Liver (tissue), 9 donors: ENCODE data around the gene ERC2. TPM values are rescaled to one million over a fixed set of nuclear protein-coding genes. Genes with fewer than 3 reads are reported as not detected.

Source experiments
- DNase-seq: peaks from one replicate; pipeline ENCODE4 v3.0.0-alpha.2; 2017; ENCODE audit warnings: low spot score
- H3K27ac ChIP-seq, 2 donors: one replicate each; pipeline ENCODE4 v1.7.0; 2013; ENCODE audit warnings: inconsistent platforms in 2 of 2, low read length in 2 of 2, control low read depth in 1 of 2, low read depth in 1 of 2, mild to moderate bottlenecking in 1 of 2
- H3K27me3 ChIP-seq, 4 donors: one replicate each; pipeline versions ENCODE4 v1.6.1 to v1.7.0; 2013; ENCODE audit warnings: low read length in 3 of 4, inconsistent platforms in 1 of 4, mild to moderate bottlenecking in 1 of 4, moderate library complexity in 1 of 4; ENCODE audit not compliant: control insufficient read depth in 4 of 4, insufficient read depth in 4 of 4
- H3K36me3 ChIP-seq, 4 donors: one replicate each; pipeline versions ENCODE4 v1.6.1 to v1.7.0; 2013; ENCODE audit warnings: low read length in 3 of 4, mild to moderate bottlenecking in 3 of 4, low read depth in 1 of 4, moderate library complexity in 1 of 4; ENCODE audit not compliant: control insufficient read depth in 4 of 4, insufficient read depth in 3 of 4
- H3K4me1 ChIP-seq, 4 donors: one replicate each; pipeline versions ENCODE4 v1.6.1 to v1.7.0; 2013; ENCODE audit warnings: low read length in 3 of 4, mild to moderate bottlenecking in 3 of 4, moderate library complexity in 1 of 4; ENCODE audit not compliant: control insufficient read depth in 4 of 4, insufficient read depth in 4 of 4
- H3K4me3 ChIP-seq, 3 donors: one replicate each; pipeline versions ENCODE4 v1.6.1 to v1.7.0; 2013; ENCODE audit warnings: low read length in 3 of 3, control low read depth in 1 of 3, low read depth in 1 of 3, mild to moderate bottlenecking in 1 of 3
- H3K9ac ChIP-seq, 2 donors: one replicate each; pipeline ENCODE4 v1.7.0; 2013; ENCODE audit warnings: low read length in 2 of 2, mild to moderate bottlenecking in 2 of 2, moderate library complexity in 2 of 2, control low read depth in 1 of 2, low read depth in 1 of 2
- H3K9me3 ChIP-seq, 4 donors: one replicate each; pipeline versions ENCODE4 v1.6.1 to v1.7.0; 2013; ENCODE audit warnings: low read length in 3 of 4; ENCODE audit not compliant: control insufficient read depth in 4 of 4
- CTCF ChIP-seq: fragments of 150-350 bp; IDR thresholded peaks from 2 replicates; pipeline ENCODE4 v1.5.1; 2017; ENCODE audit warnings: improper control_type of control experiment, low read depth, low read length; ENCODE audit not compliant: missing input control
- EGR1 ChIP-seq, 2 donors: IDR thresholded peaks; 2 replicates each; pipeline ENCODE4 v1.6.1; 2016 to 2018; ENCODE audit warnings: antibody characterized with exemption in 2 of 2, low read depth in 2 of 2
- FOXA1 ChIP-seq: IDR thresholded peaks from 2 replicates; pipeline ENCODE4 v1.6.1; 2016; ENCODE audit warnings: antibody characterized with exemption
- FOXA2 ChIP-seq: IDR thresholded peaks from 2 replicates; pipeline ENCODE4 v1.6.1; 2016; ENCODE audit warnings: antibody characterized with exemption
- GABPA ChIP-seq, 2 donors: IDR thresholded peaks in 1 of 2; conservative IDR thresholded peaks in 1 of 2; 2 replicates each; pipeline ENCODE4 v1.6.1; 2016; ENCODE audit warnings: antibody characterized with exemption in 2 of 2, mild to moderate bottlenecking in 1 of 2, moderate library complexity in 1 of 2
- HNF4A ChIP-seq, 2 donors: conservative IDR thresholded peaks; 2 replicates each; pipeline ENCODE4 v1.6.1; 2016; ENCODE audit warnings: antibody characterized with exemption in 2 of 2, mild to moderate bottlenecking in 2 of 2
- HNF4G ChIP-seq: IDR thresholded peaks from 2 replicates; pipeline ENCODE4 v1.6.1; 2016; ENCODE audit warnings: antibody characterized with exemption
- JUND ChIP-seq, 2 donors: IDR thresholded peaks; 2 replicates each; pipeline ENCODE4 v1.6.1; 2016; ENCODE audit warnings: antibody characterized with exemption in 2 of 2
- MAX ChIP-seq: IDR thresholded peaks from 2 replicates; pipeline ENCODE4 v1.6.1; 2016; ENCODE audit warnings: antibody characterized with exemption
- NR2F2 ChIP-seq: IDR thresholded peaks from 2 replicates; pipeline ENCODE4 v1.6.1; 2016; ENCODE audit warnings: antibody characterized with exemption
- RAD21 ChIP-seq, 2 donors: IDR thresholded peaks; 2 replicates each; pipeline ENCODE4 v1.6.1; 2016; ENCODE audit warnings: antibody characterized with exemption in 2 of 2, mild to moderate bottlenecking in 2 of 2
- REST ChIP-seq: IDR thresholded peaks from 2 replicates; pipeline ENCODE4 v1.6.1; 2016; ENCODE audit warnings: antibody characterized with exemption, mild to moderate bottlenecking
- RXRA ChIP-seq, 2 donors: IDR thresholded peaks; 2 replicates each; pipeline ENCODE4 v1.6.1; 2017 to 2018; ENCODE audit warnings: antibody characterized with exemption in 2 of 2, mild to moderate bottlenecking in 1 of 2
- SP1 ChIP-seq: IDR thresholded peaks from 2 replicates; pipeline ENCODE4 v1.6.1; 2018; ENCODE audit warnings: antibody characterized with exemption, mild to moderate bottlenecking
- TAF1 ChIP-seq: conservative IDR thresholded peaks from 2 replicates; pipeline ENCODE4 v1.6.1; 2016; ENCODE audit warnings: antibody characterized with exemption, mild to moderate bottlenecking
- ZBTB33 ChIP-seq: IDR thresholded peaks from 2 replicates; pipeline ENCODE4 v1.6.1; 2016; ENCODE audit warnings: antibody characterized with exemption
- WGBS: extraction: QIAGEN DNeasy Blood & Tissue Kit; methylation state at CpG from one replicate; pipeline ENCODE4 v1.1.7; 2013; 5-methylcytosine and 5-hydroxymethylcytosine counted together
- polyA plus RNA-seq, 2 donors: library from polyadenylated mRNA; stranded (reverse) in 1 of 2; unstranded in 1 of 2; fragments of 200-250 nt in 1 of 2; fragments of >200 nt in 1 of 2; fragmentation: Nextera tagmentation in 1 of 2; extraction: Ambion mirVana in 1 of 2; gene quantifications; one replicate each; pipeline versions ENCODE4 v1.2.1 to v1.2.3, GENCODE V29; 2013 to 2015
- total RNA-seq, 2 donors: library from RNA; depleted of rRNA; stranded (reverse); fragments of >200 nt; gene quantifications; one replicate each; pipeline ENCODE4 v1.2.3, GENCODE V29; 2014
- donor health status: healthy.
- donor health status: healthy.
- donor health status: healthy.
- donor health status: healthy.
- donor health status: healthy.

Gene ERC2
- total and polyA plus RNA-seq, 4 donors = 0.14 to 0.25 TPM; not detected in 2

DNA sequence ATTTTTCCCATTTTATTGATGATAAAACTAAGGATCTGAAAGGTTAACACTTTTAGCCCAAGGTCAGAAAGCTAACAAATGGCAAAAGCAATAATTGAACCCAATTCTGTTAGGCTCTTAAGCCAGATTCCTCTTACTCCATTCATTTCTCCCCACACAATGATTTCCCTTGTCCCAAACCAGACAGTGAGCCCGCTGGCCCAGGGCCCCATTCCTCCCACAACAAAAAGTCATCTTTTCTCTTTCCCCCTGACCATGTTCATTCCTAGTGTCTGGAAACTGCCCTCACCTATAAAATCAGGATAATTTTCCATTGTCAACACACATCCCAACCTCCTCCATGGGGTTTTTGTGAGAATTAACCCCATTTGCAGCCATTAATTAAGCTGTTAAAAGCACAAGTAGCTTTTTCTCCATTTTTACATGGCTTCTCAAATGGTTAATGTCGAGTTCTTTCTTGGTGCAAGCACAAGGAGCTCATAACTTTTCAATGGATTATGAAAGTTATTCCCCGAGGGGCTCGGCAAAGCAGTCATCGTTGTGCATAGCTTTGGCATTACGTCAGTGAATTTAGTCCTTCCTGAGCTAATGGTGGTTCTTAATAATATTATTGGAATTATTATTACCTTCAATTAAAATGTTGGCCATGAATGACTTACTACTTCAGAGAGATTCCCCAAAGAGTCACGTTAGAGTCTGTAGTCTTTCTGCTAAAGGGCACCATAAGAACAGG lies 830.2 kb downstream of the ERC2 start:
- Histone ChIP-seq H3K4me1 (peaks cover 0 to 5% (median 4%) of the 10 kb centered on the region in 4 donors), H3K9me3 (no peaks in the 10 kb centered on the region), H3K27ac (no peak overlapping the region), H3K9ac (no peak overlapping the region), H3K4me3 (no peak overlapping the region), H3K27me3 (no peaks in the 10 kb centered on the region), H3K36me3 (no peaks in the 10 kb centered on the region)
- DNase-seq = no peak
- WGBS = 94% methylated on average over 7 of the region's 7 CpGs
- no peak for TF ChIP-seq NR2F2
- no peak for TF ChIP-seq HNF4A (conservative IDR thresholded peaks at IDR 0.05)
- TF ChIP-seq SP1 = no peak
- TF ChIP-seq RAD21 (IDR thresholded peaks at IDR 0.05) = no peak
- TF ChIP-seq FOXA2 = no peak
- TF ChIP-seq REST = no peak
- TF ChIP-seq GABPA (IDR thresholded peaks at IDR 0.05 in 1 of 2, conservative IDR thresholded peaks at IDR 0.05 in 1 of 2) = no peak
- TF ChIP-seq FOXA1 = no peak
- TF ChIP-seq JUND (IDR thresholded peaks at IDR 0.05) = no peak
- TF ChIP-seq CTCF = no peak
- TF ChIP-seq EGR1 (IDR thresholded peaks at IDR 0.05; ENCODE audit: low read depth in 2 of 2) = no peak
- TF ChIP-seq TAF1 = no peak
- no peak for TF ChIP-seq HNF4G

GRCh38 chr3:55636300-55637195 lies 831.7 kb downstream of the ERC2 start:
- H3K9me3 ChIP-seq = no peaks in the 10 kb centered on the region
- H3K9ac ChIP-seq = no peak overlapping the region
- 47% methylated on average over 9 of the region's 9 CpGs for WGBS
- no peak overlapping the region for H3K27ac ChIP-seq
- H3K4me3 ChIP-seq = no peak overlapping the region
- H3K36me3 ChIP-seq = no peaks in the 10 kb centered on the region
- H3K4me1 ChIP-seq = peaks cover 0 to 5% (median 4%) of the 10 kb centered on the region in 4 donors
- TF ChIP-seq FOXA1 (no peak), RXRA (IDR thresholded peaks at IDR 0.05) (peak; percentile 19 to 47), HNF4A (conservative IDR thresholded peaks at IDR 0.05) (peak; percentile 26 to 38), NR2F2 (no peak), TAF1 (no peak), CTCF (no peak), HNF4G (no peak), JUND (IDR thresholded peaks at IDR 0.05) (no peak), FOXA2 (no peak), SP1 (no peak), ZBTB33 (no peak), MAX (no peak)
- no peaks in the 10 kb centered on the region for H3K27me3 ChIP-seq
- no peak for DNase-seq
